ENCODE results near the gene MTPN.

Gene MTPN

DNA sequence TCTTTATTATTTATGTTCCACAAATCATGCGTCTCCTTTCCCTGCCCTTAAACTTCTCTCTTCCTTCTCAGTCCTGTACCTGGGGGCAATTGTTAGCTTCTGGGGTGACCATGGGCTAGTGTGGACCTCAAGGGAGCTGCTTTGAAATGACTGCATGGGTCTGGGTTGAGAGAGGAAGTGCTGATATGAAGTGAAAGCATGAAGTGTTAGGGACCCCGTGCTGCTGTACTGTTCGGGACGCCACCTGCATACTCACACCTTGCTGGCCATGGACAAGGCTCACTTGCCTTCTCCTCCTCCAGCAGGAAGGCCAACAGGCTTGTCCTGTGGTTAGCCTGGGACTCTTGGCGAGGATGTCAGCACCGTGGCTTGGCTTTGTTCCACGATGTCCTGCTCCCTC, 56.7 kb downstream of the MTPN start:
- no peak for FAIRE-seq

DNA sequence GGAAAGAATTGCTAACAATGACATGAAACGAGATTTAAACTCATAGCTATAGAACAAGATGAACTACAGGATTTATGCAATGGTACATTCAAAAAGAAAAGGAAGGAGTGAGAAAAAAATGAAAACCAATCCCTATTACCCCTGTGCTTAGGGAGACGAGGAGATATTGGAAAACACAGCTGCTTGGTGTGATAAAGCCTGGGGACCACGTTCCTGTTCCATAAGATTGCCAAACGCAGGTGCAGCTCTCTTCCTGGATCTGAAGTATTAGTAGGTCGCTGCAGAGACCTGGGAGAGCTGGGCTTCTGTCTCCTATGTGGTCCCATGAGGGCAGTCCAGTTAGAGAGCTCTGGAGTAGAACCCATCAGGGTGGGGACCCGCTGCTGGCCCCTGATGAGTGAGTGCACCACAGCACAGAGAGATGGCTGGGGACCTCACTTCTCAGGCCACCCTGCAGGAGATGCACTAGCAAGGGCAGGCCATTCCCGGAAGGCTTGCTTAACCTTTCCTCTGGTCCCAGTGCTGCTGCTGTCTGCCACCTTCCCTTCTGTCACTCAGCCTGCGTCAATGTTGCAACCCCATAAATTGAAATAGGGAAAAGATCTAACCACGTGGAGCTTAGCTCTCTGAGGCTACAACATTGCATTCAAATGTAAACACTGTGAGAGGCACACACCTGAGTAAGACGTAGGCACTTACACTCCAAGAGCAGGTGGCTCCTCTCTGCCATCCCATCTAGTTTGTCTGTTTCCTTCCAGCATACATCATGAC, 57.9 kb downstream of the MTPN start:
- FAIRE-seq = no peak

- FAIRE-seq = no peak
Measured at GRCh38 chr7:135918134-135918533, 59.0 kb downstream of the MTPN start.

DNA sequence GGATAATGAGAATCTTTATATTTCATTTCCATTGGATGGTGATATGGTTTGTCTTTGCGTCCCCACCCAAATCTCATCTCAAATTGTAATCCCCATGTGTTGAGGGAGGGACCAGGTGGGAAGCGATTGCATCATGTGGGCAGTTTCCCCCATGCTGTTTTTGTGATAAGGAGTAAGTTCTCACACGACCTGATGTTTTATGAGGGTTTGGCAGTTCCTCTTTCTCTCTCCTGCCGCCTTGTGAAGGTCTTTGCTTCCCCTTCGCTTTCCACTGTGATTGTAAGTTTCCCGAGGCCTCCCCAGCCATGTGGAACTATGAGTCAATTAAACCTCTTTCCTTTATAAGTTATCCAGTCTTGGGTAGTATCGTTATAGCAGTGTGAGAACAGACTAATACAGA, 59.4 kb downstream of the MTPN start:
- FAIRE-seq = no peak

DNA sequence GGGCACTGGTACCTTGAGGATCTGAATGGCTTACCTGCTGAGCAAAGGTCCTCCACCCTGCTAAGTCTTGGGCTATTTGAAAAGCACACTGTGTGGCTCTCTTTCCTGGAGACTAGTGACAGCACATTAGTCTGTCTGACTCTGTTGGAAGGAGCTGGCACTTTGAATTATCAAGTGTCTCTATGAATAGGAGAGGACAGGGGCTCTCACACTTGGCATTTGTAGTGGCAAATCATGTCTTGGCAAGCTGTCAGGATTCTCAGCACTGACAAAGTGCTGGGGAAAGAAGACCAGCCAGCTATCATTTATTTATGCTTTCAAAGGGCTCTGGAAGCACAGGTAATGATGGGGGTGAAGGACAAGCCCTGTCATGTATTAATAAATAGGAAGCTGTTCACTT, 62.8 kb downstream of the MTPN start:
- no peak for FAIRE-seq

GRCh38 chr7:135913404-135913803, 63.8 kb downstream of the MTPN start:
- no peak for FAIRE-seq

GRCh38 chr7:135911099-135911498, 66.1 kb downstream of the MTPN start:
- FAIRE-seq = no peak

GRCh38 chr7:135910393-135911036, 66.6 kb downstream of the MTPN start:
- FAIRE-seq = no peak

DNA sequence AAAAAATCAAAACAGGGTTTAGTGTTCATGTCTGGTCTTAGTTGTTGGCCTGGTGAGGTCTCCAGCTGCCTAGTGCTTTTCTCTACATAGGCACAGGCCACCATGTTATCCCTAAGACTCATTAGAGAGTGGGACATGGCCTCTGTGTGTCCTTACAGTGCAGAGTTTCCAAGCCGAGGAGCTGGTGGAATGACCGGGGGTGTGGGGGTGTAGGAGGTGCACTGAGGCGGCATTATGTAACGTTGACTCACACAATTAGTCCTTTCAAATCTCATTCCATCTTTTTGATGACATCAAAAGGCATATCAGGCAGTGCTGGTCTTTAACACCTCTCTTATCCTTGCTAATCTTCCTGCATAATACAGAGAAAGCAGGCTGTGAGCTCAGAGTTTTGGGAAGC, 71.3 kb downstream of the MTPN start:
- no peak for FAIRE-seq

- FAIRE-seq = no peak
Measured at GRCh38 chr7:135905355-135905754, 71.8 kb downstream of the MTPN start.

GRCh38 chr7:135904282-135904681, 72.9 kb downstream of the MTPN start:
- no peak for FAIRE-seq

GRCh38 chr7:135901585-135902540, 75.3 kb downstream of the MTPN start:
- FAIRE-seq = no peak

- FAIRE-seq = no peak
Measured at GRCh38 chr7:135900065-135900546, 77.1 kb downstream of the MTPN start.

DNA sequence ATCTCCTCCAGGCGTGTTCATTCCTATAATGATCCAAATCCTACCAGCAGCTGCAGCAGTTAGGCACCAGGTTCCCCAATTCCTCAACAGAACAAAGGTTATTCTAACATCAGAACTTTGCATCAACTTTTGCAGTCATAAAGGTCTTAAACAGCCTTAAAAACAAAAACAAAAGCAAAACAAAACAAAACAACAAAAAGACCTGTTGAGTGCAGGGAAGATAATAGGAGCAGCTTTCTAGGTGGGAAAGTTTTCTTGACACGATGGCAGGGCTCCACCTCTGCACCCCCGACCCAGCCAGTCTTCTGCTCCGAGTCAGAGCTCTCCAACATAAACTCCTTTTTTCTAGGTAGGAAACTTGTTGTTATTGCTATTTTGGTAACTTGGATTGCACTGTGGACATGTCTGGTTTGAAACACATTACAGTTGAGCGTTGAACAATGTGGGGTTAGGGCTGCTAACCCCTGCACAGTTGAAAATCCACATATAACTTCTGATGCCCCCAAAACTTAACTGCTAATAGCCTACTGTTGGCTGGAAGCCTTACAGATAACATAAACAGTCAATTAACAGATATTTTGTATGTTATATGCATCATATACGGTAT, 77.6 kb downstream of the MTPN start:
- no peak for FAIRE-seq

DNA sequence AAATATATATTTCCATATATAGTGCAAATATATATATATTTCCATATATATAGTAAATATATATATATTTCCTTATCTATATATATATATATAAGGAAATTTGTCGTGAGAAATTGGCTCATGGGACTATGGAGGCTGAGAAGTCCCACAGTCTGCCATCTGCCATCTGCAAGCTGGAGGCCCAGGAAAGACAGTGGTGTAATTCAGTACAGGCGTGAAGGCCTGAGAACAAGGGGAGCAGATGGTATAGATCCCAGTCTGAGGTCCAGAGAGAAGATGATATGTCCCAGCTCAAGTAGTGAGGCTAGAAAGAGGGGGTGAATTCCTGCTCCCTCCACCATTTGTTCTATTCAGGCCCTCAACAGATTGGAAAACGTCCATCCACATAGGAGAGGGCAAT, 78.9 kb downstream of the MTPN start:
- no peak for FAIRE-seq

- no peak for FAIRE-seq
Measured at GRCh38 chr7:135894816-135895215, 82.3 kb downstream of the MTPN start.

GRCh38 chr7:135889823-135890222, 87.3 kb downstream of the MTPN start:
- FAIRE-seq = no peak

GRCh38 chr7:135888740-135889139, 88.4 kb downstream of the MTPN start:
- no peak for FAIRE-seq

GRCh38 chr7:135886345-135887132, 90.6 kb downstream of the MTPN start:
- FAIRE-seq = no peak

GRCh38 chr7:135884495-135885232, 92.5 kb downstream of the MTPN start:
- no peak for FAIRE-seq

- no peak for FAIRE-seq
Measured at GRCh38 chr7:135879233-135879632, 97.9 kb downstream of the MTPN start.

All from A204.1 (cell line).